Measurements from ENCODE around the gene ADCY4.

Gene ADCY4

GRCh38 chr14:24325041-24325530 lies 9.8 kb downstream of the ADCY4 start:
- Histone ChIP-seq H3K4ac (ENCODE audit: low read length) (peak overlapping the region; percentile 55), H2BK12ac (ENCODE audit: low read length) (no peak overlapping the region), H3K9ac (ENCODE audit: low read depth, low read length, poor library complexity) (no peak overlapping the region), H3K18ac (ENCODE audit: low read length) (no peak overlapping the region), H2AFZ (ENCODE audit: low read length) (no peak overlapping the region), H3K4me2 (ENCODE audit: insufficient read depth, low read length, poor library complexity, severe bottlenecking) (no peak overlapping the region), H3K27ac (replicated peaks; ENCODE audit: low read length) (no peak overlapping the region), H3K4me3 (ENCODE audit: low read length in 2 of 2) (no peak overlapping the region), H3K4me1 (ENCODE audit: control insufficient read depth in 2 of 2, insufficient read depth in 1 of 2, low read depth in 1 of 2, low read length in 2 of 2) (peaks cover 4% of the 10 kb centered on the region in 2 donors), H3K14ac (ENCODE audit: low read length) (peak overlapping the region; percentile 27), H3K23ac (ENCODE audit: low read depth, low read length, poor library complexity) (peak overlapping the region; percentile 57), H2AK5ac (ENCODE audit: low read depth, low read length) (peak overlapping the region; percentile 83), H3K36me3 (replicated peaks in 1 of 2; ENCODE audit: control insufficient read depth in 2 of 2, insufficient read depth in 2 of 2, low read length in 2 of 2) (no peaks in the 10 kb centered on the region), H2BK15ac (ENCODE audit: low read length) (peak overlapping the region; percentile 47), H3K79me1 (ENCODE audit: low read depth, low read length) (no peaks in the 10 kb centered on the region), H3K9me3 (replicated peaks in 1 of 2; ENCODE audit: control insufficient read depth in 2 of 2, insufficient read depth in 1 of 2, low read depth in 1 of 2, low read length in 2 of 2) (peaks cover 0 to 2% of the 10 kb centered on the region in 2 donors), H2BK120ac (ENCODE audit: low read depth, low read length) (no peak overlapping the region), H4K91ac (ENCODE audit: low read depth, low read length, poor library complexity) (no peak overlapping the region), H2BK5ac (ENCODE audit: low read length) (no peak overlapping the region), H3K27me3 (ENCODE audit: control insufficient read depth in 3 of 3, insufficient read depth in 3 of 3, low read depth in 1 of 3, low read length in 3 of 3) (peaks cover 0 to 59% (median 8%) of the 10 kb centered on the region in 3 experiments), H4K8ac (ENCODE audit: low read depth, low read length) (no peak overlapping the region)
- no CpG with 5 or more reads among the region's 5 CpGs for WGBS, 2 donors (ENCODE audit: extremely low coverage in 2 of 2, insufficient read length in 2 of 2, insufficient replicate concordance in 1 of 2)
- no peak for DNase-seq (ENCODE audit: low spot score)

- Histone ChIP-seq H4K91ac (ENCODE audit: low read depth, low read length, poor library complexity) (no peak overlapping the region), H3K36me3 (replicated peaks in 1 of 2; ENCODE audit: control insufficient read depth in 2 of 2, insufficient read depth in 2 of 2, low read length in 2 of 2) (no peaks in the 10 kb centered on the region), H3K23ac (ENCODE audit: low read depth, low read length, poor library complexity) (no peak overlapping the region), H3K18ac (ENCODE audit: low read length) (peak overlapping the region; percentile 80), H2BK5ac (ENCODE audit: low read length) (peak overlapping the region; percentile 53), H2AFZ (ENCODE audit: low read length) (no peak overlapping the region), H3K79me1 (ENCODE audit: low read depth, low read length) (no peaks in the 10 kb centered on the region), H3K4me1 (ENCODE audit: control insufficient read depth in 2 of 2, insufficient read depth in 1 of 2, low read depth in 1 of 2, low read length in 2 of 2) (peaks cover 4% of the 10 kb centered on the region in 2 donors), H2AK5ac (ENCODE audit: low read depth, low read length) (no peak overlapping the region), H3K9me3 (replicated peaks in 1 of 2; ENCODE audit: control insufficient read depth in 2 of 2, insufficient read depth in 1 of 2, low read depth in 1 of 2, low read length in 2 of 2) (peaks cover 0 to 2% of the 10 kb centered on the region in 2 donors), H3K4ac (ENCODE audit: low read length) (peak overlapping the region; percentile 23), H4K8ac (ENCODE audit: low read depth, low read length) (no peak overlapping the region), H3K9ac (ENCODE audit: low read depth, low read length, poor library complexity) (peak overlapping the region; percentile 44), H3K4me3 (ENCODE audit: low read length in 2 of 2) (peak overlapping the region in 1 of 2 donors; percentile 25), H3K14ac (ENCODE audit: low read length) (no peak overlapping the region), H3K4me2 (ENCODE audit: insufficient read depth, low read length, poor library complexity, severe bottlenecking) (no peak overlapping the region), H3K27me3 (ENCODE audit: control insufficient read depth in 3 of 3, insufficient read depth in 3 of 3, low read depth in 1 of 3, low read length in 3 of 3) (peaks cover 0 to 58% (median 9%) of the 10 kb centered on the region in 3 experiments), H2BK120ac (ENCODE audit: low read depth, low read length) (no peak overlapping the region), H2BK15ac (ENCODE audit: low read length) (no peak overlapping the region), H3K27ac (replicated peaks; ENCODE audit: low read length) (no peak overlapping the region), H2BK12ac (ENCODE audit: low read length) (peak overlapping the region; percentile 22)
- WGBS, 2 donors (ENCODE audit: extremely low coverage in 2 of 2, insufficient read length in 2 of 2, insufficient replicate concordance in 1 of 2), result no CpG with 5 or more reads among the region's 6 CpGs
- DNase-seq (ENCODE audit: low spot score), result no peak
These were observed 10.8 kb downstream of the ADCY4 start for GRCh38 chr14:24324024-24324423.

- Histone ChIP-seq H3K4me1 (ENCODE audit: control insufficient read depth in 2 of 2, insufficient read depth in 1 of 2, low read depth in 1 of 2, low read length in 2 of 2) (peaks cover 4% of the 10 kb centered on the region in 2 donors), H3K4ac (ENCODE audit: low read length) (no peak overlapping the region), H3K9ac (ENCODE audit: low read depth, low read length, poor library complexity) (no peak overlapping the region), H2BK12ac (ENCODE audit: low read length) (no peak overlapping the region), H2AFZ (ENCODE audit: low read length) (no peak overlapping the region), H4K91ac (ENCODE audit: low read depth, low read length, poor library complexity) (no peak overlapping the region), H3K9me3 (replicated peaks in 1 of 2; ENCODE audit: control insufficient read depth in 2 of 2, insufficient read depth in 1 of 2, low read depth in 1 of 2, low read length in 2 of 2) (peaks cover 0 to 2% of the 10 kb centered on the region in 2 donors), H3K36me3 (replicated peaks in 1 of 2; ENCODE audit: control insufficient read depth in 2 of 2, insufficient read depth in 2 of 2, low read length in 2 of 2) (no peaks in the 10 kb centered on the region), H3K79me1 (ENCODE audit: low read depth, low read length) (no peaks in the 10 kb centered on the region), H3K4me3 (ENCODE audit: low read length in 2 of 2) (no peak overlapping the region), H2BK5ac (ENCODE audit: low read length) (no peak overlapping the region), H4K8ac (ENCODE audit: low read depth, low read length) (no peak overlapping the region), H3K23ac (ENCODE audit: low read depth, low read length, poor library complexity) (peak overlapping the region; percentile 77), H3K18ac (ENCODE audit: low read length) (no peak overlapping the region), H2BK15ac (ENCODE audit: low read length) (no peak overlapping the region), H3K4me2 (ENCODE audit: insufficient read depth, low read length, poor library complexity, severe bottlenecking) (no peak overlapping the region), H3K27me3 (ENCODE audit: control insufficient read depth in 3 of 3, insufficient read depth in 3 of 3, low read depth in 1 of 3, low read length in 3 of 3) (peaks cover 0 to 56% (median 10%) of the 10 kb centered on the region in 3 experiments), H3K14ac (ENCODE audit: low read length) (no peak overlapping the region), H2BK120ac (ENCODE audit: low read depth, low read length) (no peak overlapping the region), H2AK5ac (ENCODE audit: low read depth, low read length) (peak overlapping the region; percentile 65), H3K27ac (replicated peaks; ENCODE audit: low read length) (no peak overlapping the region)
- WGBS, 2 donors (ENCODE audit: extremely low coverage in 2 of 2, insufficient read length in 2 of 2, insufficient replicate concordance in 1 of 2), result no CpG with 5 or more reads among the region's 3 CpGs
- no peak for DNase-seq (ENCODE audit: low spot score)
These were observed 11.5 kb downstream of the ADCY4 start for GRCh38 chr14:24323341-24323740.

GRCh38 chr14:24322672-24323071 lies 12.2 kb downstream of the ADCY4 start:
- peak overlapping the region; percentile 13 for H3K18ac ChIP-seq (ENCODE audit: low read length)
- H3K27me3 ChIP-seq (ENCODE audit: control insufficient read depth in 3 of 3, insufficient read depth in 3 of 3, low read depth in 1 of 3, low read length in 3 of 3), result peaks cover 0 to 56% (median 11%) of the 10 kb centered on the region in 3 experiments
- no peak overlapping the region for H2BK12ac ChIP-seq (ENCODE audit: low read length)
- H3K23ac ChIP-seq (ENCODE audit: low read depth, low read length, poor library complexity), result peak overlapping the region; percentile 77
- H2BK15ac ChIP-seq (ENCODE audit: low read length), result peak overlapping the region; percentile 41
- H3K9me3 ChIP-seq (replicated peaks in 1 of 2; ENCODE audit: control insufficient read depth in 2 of 2, insufficient read depth in 1 of 2, low read depth in 1 of 2, low read length in 2 of 2), result peaks cover 0 to 2% of the 10 kb centered on the region in 2 donors
- H3K4me3 ChIP-seq (ENCODE audit: low read length in 2 of 2), result no peak overlapping the region
- H2BK5ac ChIP-seq (ENCODE audit: low read length), result no peak overlapping the region
- H3K4me2 ChIP-seq (ENCODE audit: insufficient read depth, low read length, poor library complexity, severe bottlenecking), result no peak overlapping the region
- DNase-seq (ENCODE audit: low spot score), result no peak
- WGBS, 2 donors (ENCODE audit: extremely low coverage in 2 of 2, insufficient read length in 2 of 2, insufficient replicate concordance in 1 of 2), result no CpG with 5 or more reads among the region's 10 CpGs
- no peak overlapping the region for H2AFZ ChIP-seq (ENCODE audit: low read length)
- peaks cover 4% of the 10 kb centered on the region in 2 donors for H3K4me1 ChIP-seq (ENCODE audit: control insufficient read depth in 2 of 2, insufficient read depth in 1 of 2, low read depth in 1 of 2, low read length in 2 of 2)
- peak overlapping the region; percentile 66 for H3K9ac ChIP-seq (ENCODE audit: low read depth, low read length, poor library complexity)
- H3K79me1 ChIP-seq (ENCODE audit: low read depth, low read length), result no peaks in the 10 kb centered on the region
- no peak overlapping the region for H4K91ac ChIP-seq (ENCODE audit: low read depth, low read length, poor library complexity)
- peak overlapping the region; percentile 54 for H2BK120ac ChIP-seq (ENCODE audit: low read depth, low read length)
- no peak overlapping the region for H3K4ac ChIP-seq (ENCODE audit: low read length)
- peak overlapping the region; percentile 26 for H4K8ac ChIP-seq (ENCODE audit: low read depth, low read length)
- H2AK5ac ChIP-seq (ENCODE audit: low read depth, low read length), result peak overlapping the region; percentile 65
- H3K36me3 ChIP-seq (replicated peaks in 1 of 2; ENCODE audit: control insufficient read depth in 2 of 2, insufficient read depth in 2 of 2, low read length in 2 of 2), result no peaks in the 10 kb centered on the region
- H3K27ac ChIP-seq (replicated peaks; ENCODE audit: low read length), result no peak overlapping the region
- peak overlapping the region; percentile 43 for H3K14ac ChIP-seq (ENCODE audit: low read length)
